K562 (cell line): ENCODE measurements around the gene SLC27A4. TPM values are rescaled to one million over a fixed set of nuclear protein-coding genes. Genes with fewer than 3 reads are reported as not detected.

Experiments
- ASH1L ChIP-seq: fragments of 450-650 bp; IDR thresholded peaks from 2 replicates; pipeline ENCODE4 v1.6.1; 2018; ENCODE audit warnings: borderline replicate concordance, mild to moderate bottlenecking, low read depth; ENCODE audit not compliant: partially characterized antibody
- BCLAF1 ChIP-seq, 2 experiments: fragments of 450-650 bp in 1 of 2; IDR thresholded peaks; 2 replicates each; pipeline ENCODE4 v1.6.1; 2011 to 2017; ENCODE audit warnings: low read depth in 2 of 2, antibody characterized with exemption in 1 of 2, borderline replicate concordance in 1 of 2, low read length in 1 of 2, mild to moderate bottlenecking in 1 of 2, mixed read lengths in 1 of 2; ENCODE audit not compliant: control insufficient read depth in 1 of 2
- CCAR2 ChIP-seq: fragments of 200-400 bp; formaldehyde crosslinking; IDR thresholded peaks from 2 replicates; pipeline ENCODE4 v1.6.1; 2017; ENCODE audit warnings: mild to moderate bottlenecking, low read depth, low read length
- GABPA ChIP-seq: fragments of 200-800 bp; sonication (Bioruptor generic); conservative IDR thresholded peaks from 2 replicates; pipeline ENCODE4 v1.6.1; 2016; ENCODE audit warnings: low read depth, missing genetic modification characterization, missing compliant biosample characterization
- HMGN3 ChIP-seq: IDR thresholded peaks from 2 replicates; pipeline ENCODE4 v1.6.1; 2011; ENCODE audit warnings: borderline replicate concordance, low read depth, mild to moderate bottlenecking, mixed read lengths, low read length; ENCODE audit not compliant: insufficient read length; ENCODE audit errors: extremely low read depth
- KLF13 ChIP-seq: fragments of 450-650 bp; IDR thresholded peaks from 2 replicates; pipeline ENCODE4 v1.6.1; 2016; ENCODE audit warnings: missing genetic modification characterization, low read depth, mild to moderate bottlenecking, missing compliant biosample characterization, moderate library complexity, borderline replicate concordance
- MCM5 ChIP-seq: fragments of 450-650 bp; IDR thresholded peaks from 2 replicates; pipeline ENCODE4 v1.6.1; 2016; ENCODE audit warnings: low read depth
- MYC ChIP-seq, 2 experiments: fragments of 250-450 bp in 1 of 2; sonication (Bioruptor Pico) in 1 of 2; IDR thresholded peaks; 2 replicates each; pipeline versions ENCODE4 v1.5.1 to v1.6.1; 2012 to 2021; ENCODE audit warnings: low read depth in 2 of 2, borderline replicate concordance in 1 of 2, improper control_type of control experiment in 1 of 2, low read length in 1 of 2, mild to moderate bottlenecking in 1 of 2, moderate library complexity in 1 of 2
- NBN ChIP-seq: fragments of 450-650 bp; IDR thresholded peaks from 2 replicates; pipeline ENCODE4 v1.6.1; 2016; ENCODE audit warnings: low read depth, mild to moderate bottlenecking
- POLR3A ChIP-seq: IDR thresholded peaks from 2 replicates; pipeline ENCODE4 v1.6.1; 2011; ENCODE audit warnings: borderline replicate concordance, mild to moderate bottlenecking, moderate library complexity; ENCODE audit not compliant: insufficient read length, insufficient read depth; ENCODE audit errors: extremely low read depth
- RNF2 ChIP-seq: sonication (generic); IDR thresholded peaks from 2 replicates; pipeline ENCODE4 v1.6.1; 2016
- RREB1 ChIP-seq: fragments of 250-450 bp; sonication (Bioruptor Pico); IDR thresholded peaks from 2 replicates; pipeline ENCODE4 v1.4.0; 2020
- SLC30A9 ChIP-seq: fragments of 250-450 bp; sonication (Bioruptor Pico); IDR thresholded peaks from 2 replicates; pipeline ENCODE4 v1.8.0; 2022; ENCODE audit warnings: mild to moderate bottlenecking, moderate library complexity
- SMAD2 ChIP-seq: fragments of 150-350 bp; IDR thresholded peaks from 2 replicates; pipeline ENCODE4 v1.6.1; 2014; ENCODE audit warnings: low read depth, mild to moderate bottlenecking, low read length
- SP2 ChIP-seq: IDR thresholded peaks from 2 replicates; pipeline ENCODE4 v1.6.1; 2011; ENCODE audit warnings: mild to moderate bottlenecking, low read depth, low read length, moderate library complexity; ENCODE audit not compliant: poor library complexity, severe bottlenecking; ENCODE audit errors: extremely low read depth
- STAT5A ChIP-seq: IDR thresholded peaks from 2 replicates; pipeline ENCODE4 v1.6.1; 2012; ENCODE audit warnings: low read length, inconsistent platforms, borderline replicate concordance
- XRCC3 ChIP-seq: fragments of 450-650 bp; IDR thresholded peaks from 2 replicates; pipeline ENCODE4 v1.6.1; 2017; ENCODE audit warnings: mild to moderate bottlenecking, moderate library complexity
- ZNF146 ChIP-seq: IDR thresholded peaks from one replicate; pipeline ENCODE4 v1.6.1; 2018; ENCODE audit warnings: missing compliant biosample characterization; ENCODE audit not compliant: unreplicated experiment
- polyA plus RNA-seq, 8 experiments: library from polyadenylated mRNA; depleted of rRNA in 4 of 8; stranded (reverse) in 5 of 8; unstranded in 3 of 8; fragments of >200 nt; fragmentation: Nextera tagmentation in 2 of 8; fragmentation: Illumina TruSeq in 1 of 8; extraction: Ambion mirVana in 2 of 8; extraction: Trizol in 1 of 8; gene quantifications; 2 replicates each; pipeline versions ENCODE4 v1.2.1 to v1.2.3, GENCODE V29; 2011 to 2014; ENCODE audit warnings: inconsistent platforms in 1 of 8, missing spikeins in 1 of 8
- total RNA-seq, 7 experiments: library from RNA; depleted of rRNA in 6 of 7; stranded (reverse); fragments of >200 nt in 6 of 7; fragmentation: Illumina TruSeq in 2 of 7; extraction: Trizol in 2 of 7; gene quantifications; 2 replicates each; pipeline versions ENCODE4 v1.2.1 to v1.2.3, GENCODE V29; 2011 to 2021; ENCODE audit warnings: low replicate concordance in 1 of 7

The SLC27A4 gene
- total and polyA plus RNA-seq, 9 of the 15 experiments (the other 6 are each of a cell fraction or from before 2014, with no cell fraction given) = 0.25 to 35.7 (median 14.0) TPM

GRCh38 chr9:128370752-128371629 is 30.7 kb downstream of the SLC27A4 start, which contains the start of gene URM1 (continued):
- TF ChIP-seq KLF13 (tag) = no peak
- TF ChIP-seq GABPA = peak; percentile 94
- no peak for TF ChIP-seq MCM5
- TF ChIP-seq SP2 = no peak
- no peak for TF ChIP-seq MYC (IDR thresholded peaks at IDR 0.05; ENCODE audit: low read depth, low read length)
- TF ChIP-seq MYC (CRISPR knock-in tag; IDR thresholded peaks at IDR 0.05; ENCODE audit: borderline replicate concordance, low read depth) = no peak
- no peak for TF ChIP-seq ZNF146 (CRISPR knock-in tag)
- TF ChIP-seq NBN = 0 out of 2 replicates have a peak, but pooled peaks have one; percentile 28
- no peak for TF ChIP-seq STAT5A
- TF ChIP-seq RREB1 (CRISPR knock-in tag) = no peak
- TF ChIP-seq XRCC3 = no peak
- TF ChIP-seq SMAD2 = no peak
- TF ChIP-seq BCLAF1 (IDR thresholded peaks at IDR 0.05; ENCODE audit: borderline replicate concordance in 1 of 2, control insufficient read depth in 1 of 2, low read depth in 2 of 2, low read length in 1 of 2) = no peak
- TF ChIP-seq ASH1L = no peak
- TF ChIP-seq POLR3A = no peak
- no peak for TF ChIP-seq SLC30A9
- TF ChIP-seq HMGN3 = peak; percentile 53
- TF ChIP-seq RNF2 = no peak
- no peak for TF ChIP-seq CCAR2
